Measurements from ENCODE around the gene ISG20.

DNA sequence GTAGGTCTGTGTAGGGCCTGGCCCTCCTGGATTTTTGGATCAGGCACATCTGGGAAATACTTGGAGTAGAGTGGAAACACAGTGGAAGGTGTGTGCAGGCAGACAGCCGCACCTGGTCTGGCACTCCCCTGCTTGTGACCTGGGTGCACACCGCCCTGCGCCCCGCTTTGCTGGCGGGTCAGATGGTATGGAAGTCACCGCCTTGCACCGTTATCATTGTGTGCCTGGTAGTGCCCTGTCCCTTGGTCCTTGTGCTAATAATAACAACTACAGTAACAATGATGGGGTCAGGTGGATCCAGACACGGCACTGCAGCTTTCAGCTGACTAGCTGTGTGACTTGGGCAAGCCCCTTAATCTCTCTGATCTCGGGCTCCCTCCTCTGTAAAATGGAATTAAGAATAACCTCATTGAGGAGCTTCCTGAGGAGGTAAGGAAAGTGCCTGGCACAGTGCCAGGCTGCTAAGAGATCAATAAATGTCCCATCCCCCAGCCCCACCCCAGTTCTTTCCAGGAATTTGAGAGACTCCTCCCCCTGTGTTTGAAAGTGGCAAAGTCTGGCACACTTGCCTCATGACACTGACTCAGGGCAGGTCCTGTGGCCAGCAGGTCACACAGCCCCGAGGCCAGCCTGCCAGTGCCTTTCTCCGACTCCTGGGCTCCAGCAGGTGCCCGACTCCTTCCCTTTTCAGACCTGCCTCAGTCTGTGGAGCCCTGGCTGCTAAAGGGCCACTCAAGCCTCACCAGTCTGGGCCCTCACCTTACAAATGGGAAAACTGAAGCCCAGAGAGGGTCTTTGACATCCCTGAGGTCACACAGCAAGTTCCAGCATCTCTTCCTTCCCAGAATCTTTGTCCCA, 9.8 kb downstream of the ISG20 start:
- no peak for TF ChIP-seq POLR2A (IDR thresholded peaks at IDR 0.05)
- TF ChIP-seq, protein P1, sequence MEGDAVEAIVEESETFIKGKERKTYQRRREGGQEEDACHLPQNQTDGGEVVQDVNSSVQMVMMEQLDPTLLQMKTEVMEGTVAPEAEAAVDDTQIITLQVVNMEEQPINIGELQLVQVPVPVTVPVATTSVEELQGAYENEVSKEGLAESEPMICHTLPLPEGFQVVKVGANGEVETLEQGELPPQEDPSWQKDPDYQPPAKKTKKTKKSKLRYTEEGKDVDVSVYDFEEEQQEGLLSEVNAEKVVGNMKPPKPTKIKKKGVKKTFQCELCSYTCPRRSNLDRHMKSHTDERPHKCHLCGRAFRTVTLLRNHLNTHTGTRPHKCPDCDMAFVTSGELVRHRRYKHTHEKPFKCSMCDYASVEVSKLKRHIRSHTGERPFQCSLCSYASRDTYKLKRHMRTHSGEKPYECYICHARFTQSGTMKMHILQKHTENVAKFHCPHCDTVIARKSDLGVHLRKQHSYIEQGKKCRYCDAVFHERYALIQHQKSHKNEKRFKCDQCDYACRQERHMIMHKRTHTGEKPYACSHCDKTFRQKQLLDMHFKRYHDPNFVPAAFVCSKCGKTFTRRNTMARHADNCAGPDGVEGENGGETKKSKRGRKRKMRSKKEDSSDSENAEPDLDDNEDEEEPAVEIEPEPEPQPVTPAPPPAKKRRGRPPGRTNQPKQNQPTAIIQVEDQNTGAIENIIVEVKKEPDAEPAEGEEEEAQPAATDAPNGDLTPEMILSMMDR (IDR thresholded peaks at IDR 0.05) = no peak

Data from sigmoid colon (tissue), 3 donors.